Activated CD4-positive, alpha-beta T cell treated with anti-CD3 and anti-CD28 coated beads, Interleukin-2, amount 50 U/mL, for 24 hours (primary cell): ENCODE measurements around the gene KRABD2.
"Not testable (repeated sequence)": the region's sequence is repeated elsewhere in the genome, so short reads cannot be mapped to it uniquely, and the experiment has no call there.

Experiments used
- DNase-seq, 2 donors: peaks; one replicate each; pipeline ENCODE4 v3.0.0-alpha.2; 2020; ENCODE audit warnings: low read depth in 1 of 2, low spot score in 1 of 2

KRABD2 gene

DNA sequence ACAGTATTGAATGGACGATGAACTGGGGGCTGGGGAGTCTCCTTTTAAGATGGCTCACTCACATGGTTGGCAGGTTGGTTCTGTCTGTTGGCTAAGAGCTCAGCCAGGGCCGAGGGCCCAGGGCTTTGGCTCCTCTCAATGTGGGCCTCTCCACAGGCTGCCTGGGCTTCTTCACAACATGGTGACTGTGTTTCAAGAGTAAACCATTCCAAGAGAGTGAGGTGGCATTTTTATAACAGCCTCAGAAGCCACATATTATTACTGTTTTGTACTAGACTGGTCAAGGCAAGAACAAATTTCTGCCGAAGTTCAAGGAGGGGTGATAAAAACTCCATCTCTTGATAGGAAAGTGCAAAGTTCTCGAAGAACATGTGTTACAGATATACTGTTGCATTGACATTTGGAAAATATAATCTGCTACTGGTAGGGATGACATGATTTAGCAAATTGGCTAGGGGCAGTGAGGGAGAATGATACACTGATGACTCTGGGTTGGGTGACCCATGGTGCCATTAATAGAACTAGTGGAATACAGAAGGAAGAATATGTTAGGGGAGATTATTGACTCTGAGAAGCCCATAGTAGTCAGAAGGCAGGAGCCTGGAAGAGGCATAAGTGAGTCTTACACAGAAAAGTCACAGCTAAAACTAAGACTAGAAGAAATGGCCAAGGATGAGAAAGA is 13.7 kb downstream of the KRABD2 start:
- no peak for DNase-seq

GRCh38 chr17:8360751-8361150 is 15.8 kb downstream of the KRABD2 start:
- DNase-seq: no peak

- DNase-seq: no peak
Measured at GRCh38 chr17:8360260-8360659, 16.2 kb downstream of the KRABD2 start.

GRCh38 chr17:8359769-8360168 is 16.7 kb downstream of the KRABD2 start:
- no peak for DNase-seq

GRCh38 chr17:8357910-8358309 is 18.6 kb downstream of the KRABD2 start:
- no peak for DNase-seq

DNA sequence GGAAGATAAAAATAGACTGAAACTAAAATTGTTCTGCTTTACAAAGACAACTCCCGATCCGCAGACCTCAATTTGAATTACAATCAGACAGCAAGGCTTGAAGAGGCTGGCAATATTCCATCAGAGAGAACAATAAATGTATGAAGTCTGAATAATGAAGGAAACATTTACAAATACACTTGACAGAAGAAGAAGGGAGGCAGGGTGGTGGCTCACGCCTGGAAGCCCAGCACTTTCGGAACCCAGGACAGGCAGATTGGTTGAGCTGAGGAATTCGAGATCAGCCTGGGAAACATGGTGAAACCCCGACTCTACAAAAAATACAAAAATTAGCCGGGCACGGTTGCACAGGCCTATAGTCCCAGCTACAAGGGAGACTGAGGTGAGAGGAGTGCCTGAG is 22.3 kb downstream of the KRABD2 start:
- DNase-seq: no peak

- no peak for DNase-seq
Measured at GRCh38 chr17:8353736-8354135, 22.8 kb downstream of the KRABD2 start.

DNA sequence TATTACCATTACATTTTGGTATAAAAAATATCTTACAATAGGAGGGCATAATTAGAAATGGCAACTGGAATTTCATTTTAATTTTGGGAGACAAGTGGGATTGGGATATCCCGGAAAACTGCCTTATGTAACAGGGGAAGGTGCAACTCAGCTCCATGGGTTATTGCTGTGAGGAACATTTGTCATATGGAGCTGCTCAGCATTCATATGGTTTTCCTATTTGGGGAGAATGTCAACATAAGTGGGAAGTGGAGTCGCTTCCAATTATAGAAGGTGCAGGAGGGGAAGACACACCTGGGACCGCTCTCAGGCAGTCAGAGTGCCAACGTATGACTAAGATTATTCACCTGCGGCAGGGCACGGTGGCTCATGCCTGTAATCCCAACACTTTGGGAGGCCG is 26.2 kb downstream of the KRABD2 start:
- no peak for DNase-seq

DNA sequence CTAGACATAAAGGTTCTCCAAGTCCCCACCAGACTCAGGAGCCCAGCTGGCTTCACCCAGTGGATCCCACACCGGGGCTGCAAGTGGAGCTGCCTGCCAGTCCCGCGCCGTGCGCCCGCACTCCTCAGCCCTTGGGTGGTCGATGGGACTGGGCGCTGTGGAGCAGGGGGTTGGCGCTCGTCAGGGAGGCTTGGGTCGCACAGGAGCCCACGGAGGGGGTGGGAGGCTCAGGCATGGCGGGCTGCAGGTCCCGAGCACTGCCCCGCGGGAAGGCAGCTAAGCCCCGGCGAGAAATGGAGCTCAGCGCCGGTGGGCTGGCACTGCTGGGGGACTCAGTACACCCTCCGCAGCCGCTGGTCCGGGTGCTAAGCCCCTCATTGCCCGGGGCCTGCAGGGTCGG is 29.5 kb downstream of the KRABD2 start:
- not testable (repeated sequence) for DNase-seq

DNA sequence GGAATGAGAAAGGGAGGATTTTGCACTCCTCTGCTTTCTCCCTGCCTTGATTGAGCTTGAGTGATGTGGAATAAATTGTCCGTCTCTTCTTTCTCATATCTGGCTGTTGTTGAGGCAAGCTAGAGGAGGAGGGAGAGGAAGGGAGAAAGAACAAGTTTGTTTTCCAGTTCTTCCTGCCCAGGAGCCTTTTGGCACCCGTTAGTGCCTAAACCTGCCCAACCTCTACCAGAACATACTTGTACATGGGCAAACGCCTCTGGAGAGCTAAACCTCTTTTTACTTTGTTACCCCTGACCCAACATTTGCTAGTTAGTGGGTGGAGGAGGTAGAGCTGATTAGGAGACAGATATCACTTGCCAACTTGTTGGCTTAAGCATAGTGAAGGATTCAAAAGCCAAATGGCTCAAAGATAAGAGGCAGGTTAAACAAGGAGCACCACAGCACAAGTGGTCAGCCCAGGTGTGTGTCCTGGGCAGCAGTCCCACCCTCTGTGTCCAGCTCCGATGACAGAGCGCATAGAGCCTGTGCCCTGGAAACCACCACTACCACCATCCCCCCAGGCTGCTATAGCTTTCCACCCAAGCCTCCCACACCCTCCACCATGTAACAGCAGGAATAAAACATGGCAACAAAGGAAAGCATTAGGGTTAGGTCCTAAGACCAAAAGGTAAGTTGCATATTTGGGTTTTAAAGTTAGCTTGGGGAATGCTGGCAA is 30.4 kb downstream of the KRABD2 start:
- DNase-seq: no peak

- no peak for DNase-seq
Measured at GRCh38 chr17:8345052-8345690, 31.3 kb downstream of the KRABD2 start.

DNA sequence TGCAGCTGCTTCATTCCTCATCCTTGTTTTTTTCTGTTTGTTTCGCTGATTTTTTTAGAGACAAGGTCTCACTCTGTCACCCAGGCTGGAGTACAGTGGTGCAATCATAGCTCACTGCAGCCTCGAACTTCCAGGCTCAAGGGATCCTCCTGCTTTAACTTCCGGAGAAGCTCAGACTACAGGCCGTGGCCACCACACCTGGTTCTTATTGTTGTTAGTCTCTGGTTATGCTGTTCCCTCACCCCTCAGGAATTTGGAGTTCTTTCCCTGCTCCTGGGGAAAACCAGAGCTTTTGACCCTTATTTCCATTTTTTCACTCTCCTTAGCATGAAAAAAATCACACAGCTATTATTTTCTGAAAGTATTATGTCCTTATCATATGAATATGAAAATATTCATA is 35.0 kb downstream of the KRABD2 start:
- DNase-seq: no peak

DNA sequence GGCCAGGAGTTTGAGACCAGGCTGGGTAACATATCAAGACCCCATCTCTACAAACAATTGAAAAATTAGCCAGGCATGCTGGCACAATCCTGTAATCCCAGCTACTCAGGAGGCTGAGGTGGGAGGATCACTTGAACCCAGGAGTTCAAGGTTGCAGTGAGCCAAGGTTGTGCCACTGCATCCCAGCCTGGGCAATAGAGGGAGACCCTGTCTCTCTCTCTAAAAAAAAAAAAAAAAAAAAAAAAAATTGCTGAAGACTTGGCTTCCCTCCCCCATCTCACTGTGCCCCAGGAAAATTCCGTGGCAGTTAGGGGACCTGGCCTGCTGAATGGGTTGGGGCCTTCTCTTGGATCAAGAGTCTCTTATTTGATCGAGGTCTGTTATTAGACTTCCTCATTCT is 37.0 kb downstream of the KRABD2 start, which contains the start of gene ODF4:
ODF4 (plus strand) TSS at position 301 of the 400 bp plus-strand sequence. CDS start 212 bp downstream, outside the sequence.
- no peak for DNase-seq

GRCh38 chr17:8338753-8339140 is 37.8 kb downstream of the KRABD2 start:
- no peak for DNase-seq

GRCh38 chr17:8337802-8338752 is 38.4 kb downstream of the KRABD2 start:
- DNase-seq: no peak

DNA sequence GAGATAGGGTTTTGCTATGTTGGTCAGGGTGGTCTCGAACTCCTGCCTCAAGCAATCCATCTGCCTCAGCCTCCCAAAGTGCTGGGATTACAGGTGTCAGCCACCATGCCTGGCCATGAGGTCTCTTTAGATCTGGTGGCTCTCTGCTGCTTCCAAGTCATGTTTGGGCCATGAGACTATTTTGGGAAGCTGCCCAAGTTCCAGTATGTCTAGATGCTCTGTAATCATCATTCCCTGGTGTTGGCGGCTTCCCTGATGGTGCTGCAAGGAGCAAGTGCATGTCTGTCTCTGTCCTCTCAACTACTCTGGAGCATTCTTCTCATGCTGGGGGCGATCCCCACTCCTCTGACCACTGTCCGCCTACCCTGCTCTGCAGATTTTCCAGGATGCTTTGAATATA is 43.2 kb downstream of the KRABD2 start:
- no peak for DNase-seq

GRCh38 chr17:8332688-8333087 is 43.8 kb downstream of the KRABD2 start:
- no peak for DNase-seq

- DNase-seq: no peak
Measured at GRCh38 chr17:8332128-8332527, 44.4 kb downstream of the KRABD2 start.

DNA sequence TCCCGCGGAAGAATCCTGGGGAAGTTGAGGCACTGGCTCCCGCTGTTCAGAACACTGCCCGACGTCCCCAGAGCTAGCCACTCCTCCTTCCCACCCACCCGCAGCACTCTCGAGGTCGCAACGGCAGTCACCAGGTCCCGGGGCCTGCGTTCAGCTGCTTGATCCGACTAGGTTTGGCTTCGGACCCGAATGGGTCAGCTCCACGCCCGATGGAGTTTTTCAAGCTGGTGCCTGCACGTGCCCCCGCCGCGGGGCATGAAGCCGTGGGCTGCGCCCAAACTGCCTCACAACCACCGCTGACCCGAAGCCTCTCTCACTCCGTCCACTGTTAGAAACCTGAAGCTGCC is 49.2 kb downstream of the KRABD2 start:
- no peak for DNase-seq
